Measurements from ENCODE around the gene SPG21.

The SPG21 gene

GRCh38 chr15:64997066-64997465 lies 7.4 kb upstream of the SPG21 start:
- FAIRE-seq (no peak), DNase-seq (ENCODE audit: extremely low spot score, insufficient read length, low read depth) (no peak)

- FAIRE-seq (no peak), DNase-seq (ENCODE audit: extremely low spot score, insufficient read length, low read depth) (no peak)
Observed at GRCh38 chr15:64993290-64993689, 3.6 kb upstream of the SPG21 start.

- FAIRE-seq: no peak
Observed at GRCh38 chr15:64991536-64992135, 1.9 kb upstream of the SPG21 start.

GRCh38 chr15:64990168-64990470 lies 405 bp upstream of the SPG21 start:
- DNase-seq (ENCODE audit: extremely low spot score, insufficient read length, low read depth): no peak

More at GRCh38 chr15:64991536-64992135, 1.9 kb upstream of the SPG21 start:
- no peak for DNase-seq (ENCODE audit: extremely low spot score, insufficient read length, low read depth)

GRCh38 chr15:64987136-64987535 lies 2.6 kb downstream of the SPG21 start:
- FAIRE-seq: no peak

More at GRCh38 chr15:64990168-64990470, 405 bp upstream of the SPG21 start:
- no peak for FAIRE-seq

GRCh38 chr15:64985366-64986033 lies 4.2 kb downstream of the SPG21 start:
- DNase-seq (ENCODE audit: extremely low spot score, insufficient read length, low read depth) (no peak), FAIRE-seq (no peak)

More at GRCh38 chr15:64987136-64987535, 2.6 kb downstream of the SPG21 start:
- DNase-seq (ENCODE audit: extremely low spot score, insufficient read length, low read depth): no peak

- no peak for FAIRE-seq
- no peak for DNase-seq (ENCODE audit: extremely low spot score, insufficient read length, low read depth)
Observed at GRCh38 chr15:64982472-64982871, 7.2 kb downstream of the SPG21 start.

- no peak for DNase-seq (ENCODE audit: extremely low spot score, insufficient read length, low read depth)
Observed at GRCh38 chr15:64981812-64982431, 7.8 kb downstream of the SPG21 start.

GRCh38 chr15:64979252-64979710 lies 10.4 kb downstream of the SPG21 start:
- FAIRE-seq (no peak), DNase-seq (ENCODE audit: extremely low spot score, insufficient read length, low read depth) (no peak)

More at GRCh38 chr15:64981812-64982431, 7.8 kb downstream of the SPG21 start:
- FAIRE-seq: no peak

- no peak for FAIRE-seq
Observed at GRCh38 chr15:64975390-64975789, 14.3 kb downstream of the SPG21 start.

GRCh38 chr15:64970698-64971097 lies 19.0 kb downstream of the SPG21 start:
- FAIRE-seq (no peak), DNase-seq (ENCODE audit: extremely low spot score, insufficient read length, low read depth) (no peak)

More at GRCh38 chr15:64975390-64975789, 14.3 kb downstream of the SPG21 start:
- no peak for DNase-seq (ENCODE audit: extremely low spot score, insufficient read length, low read depth)

- FAIRE-seq: no peak
Observed at GRCh38 chr15:64969401-64969800, 20.3 kb downstream of the SPG21 start.

GRCh38 chr15:64961013-64961412 lies 28.7 kb downstream of the SPG21 start:
- no peak for DNase-seq (ENCODE audit: extremely low spot score, insufficient read length, low read depth)
- FAIRE-seq: no peak

More at GRCh38 chr15:64969401-64969800, 20.3 kb downstream of the SPG21 start:
- DNase-seq (ENCODE audit: extremely low spot score, insufficient read length, low read depth): no peak

GRCh38 chr15:64960153-64960552 lies 29.6 kb downstream of the SPG21 start:
- FAIRE-seq: no peak
- no peak for DNase-seq (ENCODE audit: extremely low spot score, insufficient read length, low read depth)

GRCh38 chr15:64959128-64959527 lies 30.6 kb downstream of the SPG21 start:
- FAIRE-seq: no peak

GRCh38 chr15:64954395-64954794 lies 35.3 kb downstream of the SPG21 start:
- DNase-seq (ENCODE audit: extremely low spot score, insufficient read length, low read depth) (no peak), FAIRE-seq (no peak)

More at GRCh38 chr15:64959128-64959527, 30.6 kb downstream of the SPG21 start:
- DNase-seq (ENCODE audit: extremely low spot score, insufficient read length, low read depth): no peak

GRCh38 chr15:64951777-64952418 lies 37.8 kb downstream of the SPG21 start:
- FAIRE-seq: no peak
- no peak for DNase-seq (ENCODE audit: extremely low spot score, insufficient read length, low read depth)

GRCh38 chr15:64950888-64951287 lies 38.8 kb downstream of the SPG21 start:
- no peak for FAIRE-seq
- DNase-seq (ENCODE audit: extremely low spot score, insufficient read length, low read depth): no peak

- FAIRE-seq (no peak), DNase-seq (ENCODE audit: extremely low spot score, insufficient read length, low read depth) (no peak)
Observed at GRCh38 chr15:64949383-64950186, 40.1 kb downstream of the SPG21 start.

GRCh38 chr15:64948916-64949315 lies 40.8 kb downstream of the SPG21 start:
- DNase-seq (ENCODE audit: extremely low spot score, insufficient read length, low read depth) (no peak), FAIRE-seq (no peak)
